ENCODE data around the gene MISP. TPM values are rescaled to one million over a fixed set of nuclear protein-coding genes. Genes with fewer than 3 reads are reported as not detected.
A peak's percentile ranks its signal among the peaks of the same experiment; 100 is the strongest.

The MISP gene
- total and polyA plus RNA-seq, 7 donors, result 0.36 to 456 (median 289) TPM; not detected in 3

- no peaks in the 10 kb centered on the region for H3K36me3 ChIP-seq
- H3K4me3 ChIP-seq, result peak overlapping the region in 2 of 4 donors; percentile 5 to 18
- DNase-seq, result no peak
- intact Hi-C loops (cut with DNase I), result no loop called here
- H3K27me3 ChIP-seq, result peaks cover 4 to 31% (median 6%) of the 10 kb centered on the region in 3 donors
- peaks cover 0 to 28% (median 18%) of the 10 kb centered on the region in 4 donors for H3K4me1 ChIP-seq
- peak overlapping the region; percentile 52 to 75 (median 61) for H3K27ac ChIP-seq
- H3K9me3 ChIP-seq, result peaks cover 0 to 4% (median under 1%) of the 10 kb centered on the region in 4 donors
- TF ChIP-seq POLR2A (IDR thresholded peaks at IDR 0.05) (no peak), EP300 (IDR thresholded peaks at IDR 0.05) (no peak), CTCF (IDR thresholded peaks at IDR 0.05) (no peak), POLR2AphosphoS5 (IDR thresholded peaks at IDR 0.05) (no peak)
- 12 to 24% methylated on average over 79 of the region's 79 CpGs for whole genome bisulfite sequencing, 2 donors
Observed at GRCh38 chr19:719636-720344, 31.1 kb upstream of the MISP start.

GRCh38 chr19:720345-721160, 30.4 kb upstream of the MISP start:
- H3K9me3 ChIP-seq, result no peaks in the 10 kb centered on the region
- intact Hi-C loops (cut with DNase I), result no loop called here
- H3K4me1 ChIP-seq, result peaks cover 0 to 28% (median 18%) of the 10 kb centered on the region in 4 donors
- 23 to 25% methylated on average over 55 to 56 of the region's 58 CpGs for WGBS, 2 donors
- H3K27ac ChIP-seq, result peak overlapping the region; percentile 52 to 75 (median 61)
- no peaks in the 10 kb centered on the region for H3K36me3 ChIP-seq
- H3K27me3 ChIP-seq, result peaks cover 4 to 28% (median 6%) of the 10 kb centered on the region in 3 donors
- DNase-seq, result no peak
- TF ChIP-seq POLR2AphosphoS5 (IDR thresholded peaks at IDR 0.05), result no peak
- TF ChIP-seq POLR2A (IDR thresholded peaks at IDR 0.05), result no peak
- TF ChIP-seq CTCF (IDR thresholded peaks at IDR 0.05), result no peak
- TF ChIP-seq EP300 (IDR thresholded peaks at IDR 0.05), result no peak
- peak overlapping the region in 1 of 4 donors; percentile 5 for H3K4me3 ChIP-seq

GRCh38 chr19:722553-723101, 28.3 kb upstream of the MISP start:
- peaks cover 0 to 28% (median 18%) of the 10 kb centered on the region in 4 donors for H3K4me1 ChIP-seq
- no peaks in the 10 kb centered on the region for H3K9me3 ChIP-seq
- H3K27ac ChIP-seq, result peak overlapping the region in 2 of 4 donors; percentile 17 to 22
- TF ChIP-seq EP300 (IDR thresholded peaks at IDR 0.05), result no peak
- TF ChIP-seq POLR2AphosphoS5 (IDR thresholded peaks at IDR 0.05), result no peak
- no peak for TF ChIP-seq POLR2A (IDR thresholded peaks at IDR 0.05)
- TF ChIP-seq CTCF (IDR thresholded peaks at IDR 0.05), result no peak
- H3K27me3 ChIP-seq, result peaks cover 4 to 26% (median 6%) of the 10 kb centered on the region in 3 donors
- intact Hi-C loops (cut with DNase I), result no loop called here
- DNase-seq, result no peak
- WGBS, 2 donors, result 36 to 37% methylated on average over 17 of the region's 17 CpGs
- H3K36me3 ChIP-seq, result peaks cover 0 to 4% (median 2%) of the 10 kb centered on the region in 4 donors
- H3K4me3 ChIP-seq, result no peak overlapping the region

GRCh38 chr19:723247-723646, 27.7 kb upstream of the MISP start:
- TF ChIP-seq POLR2AphosphoS5 (IDR thresholded peaks at IDR 0.05) (no peak), EP300 (IDR thresholded peaks at IDR 0.05) (no peak), CTCF (IDR thresholded peaks at IDR 0.05) (no peak), POLR2A (IDR thresholded peaks at IDR 0.05) (no peak)
- 55 to 83% methylated on average over 13 of the region's 13 CpGs for WGBS, 2 donors
- Histone ChIP-seq H3K9me3 (no peaks in the 10 kb centered on the region), H3K4me1 (peaks cover 0 to 25% (median 18%) of the 10 kb centered on the region in 4 donors), H3K27ac (peak overlapping the region in 2 of 4 donors; percentile 17 to 22), H3K36me3 (peaks cover 0 to 7% (median 2%) of the 10 kb centered on the region in 4 donors), H3K27me3 (peaks cover 4 to 20% (median 6%) of the 10 kb centered on the region in 3 donors), H3K4me3 (no peak overlapping the region)
- intact Hi-C loops (cut with DNase I), result no loop called here
- no peak for DNase-seq
